Measurements from ENCODE around the gene TMEM132C.

TMEM132C gene

GRCh38 chr12:128619263-128619662, 352.3 kb downstream of the TMEM132C start:
- no peak for DNase-seq

GRCh38 chr12:128621304-128621703, 354.3 kb downstream of the TMEM132C start:
- no peak for DNase-seq

- DNase-seq, result no peak
These were observed 356.8 kb downstream of the TMEM132C start for GRCh38 chr12:128623748-128624147.

- DNase-seq, result no peak
These were observed 359.9 kb downstream of the TMEM132C start for GRCh38 chr12:128626808-128627320.

GRCh38 chr12:128627659-128628058, 360.7 kb downstream of the TMEM132C start:
- no peak for DNase-seq

- no peak for DNase-seq
These were observed 363.0 kb downstream of the TMEM132C start for GRCh38 chr12:128629979-128630378.

- DNase-seq, result no peak
These were observed 371.0 kb downstream of the TMEM132C start for GRCh38 chr12:128637642-128638606.

GRCh38 chr12:128639089-128639488, 372.1 kb downstream of the TMEM132C start:
- DNase-seq, result no peak

- DNase-seq, result no peak
These were observed 376.2 kb downstream of the TMEM132C start for GRCh38 chr12:128643155-128643554.

GRCh38 chr12:128644664-128645296, 377.8 kb downstream of the TMEM132C start:
- DNase-seq, result no peak

- no peak for DNase-seq
These were observed 382.9 kb downstream of the TMEM132C start for GRCh38 chr12:128649902-128650301.

- DNase-seq, result no peak
These were observed 385.3 kb downstream of the TMEM132C start for GRCh38 chr12:128652136-128652751.

GRCh38 chr12:128654468-128654867, 387.5 kb downstream of the TMEM132C start:
- DNase-seq, result no peak

GRCh38 chr12:128657378-128657777, 390.4 kb downstream of the TMEM132C start:
- no peak for DNase-seq

- no peak for DNase-seq
These were observed 393.7 kb downstream of the TMEM132C start for GRCh38 chr12:128660532-128661225.

GRCh38 chr12:128661226-128661569, 394.2 kb downstream of the TMEM132C start:
- no peak for DNase-seq

- DNase-seq, result no peak
These were observed 395.1 kb downstream of the TMEM132C start for GRCh38 chr12:128662101-128662500.

- no peak for DNase-seq
These were observed 397.5 kb downstream of the TMEM132C start for GRCh38 chr12:128664501-128664900.

- no peak for DNase-seq
These were observed 400.2 kb downstream of the TMEM132C start for GRCh38 chr12:128667193-128667592.

- DNase-seq, result no peak
These were observed 404.6 kb downstream of the TMEM132C start for GRCh38 chr12:128671528-128672042.

- DNase-seq, result no peak
These were observed 405.5 kb downstream of the TMEM132C start for GRCh38 chr12:128672428-128672827.

GRCh38 chr12:128672893-128673292, 405.9 kb downstream of the TMEM132C start:
- DNase-seq, result no peak

GRCh38 chr12:128675576-128675975, 408.6 kb downstream of the TMEM132C start:
- DNase-seq, result no peak
